GM12892 (cell line): ENCODE measurements around the gene PHKG2. TPM values are rescaled to one million over a fixed set of nuclear protein-coding genes. Genes with fewer than 3 reads are reported as not detected.
"Not testable (repeated sequence)": the region's sequence is repeated elsewhere in the genome, so short reads cannot be mapped to it uniquely, and the experiment has no call there.

Experiments
- DNase-seq: peaks from one replicate; pipeline ENCODE4 v3.0.0; 2011; ENCODE audit not compliant: insufficient read length
- FAIRE-seq: peaks from 2 replicates; lab custom pipeline; 2011; peaks lifted over from hg19 to GRCh38; lab: Jason Lieb, UNC
- POLR2A ChIP-seq: IDR thresholded peaks from 2 replicates; pipeline ENCODE4 v1.6.1; 2011; ENCODE audit warnings: low read depth, low read length, control low read depth
- POLR2AphosphoS5 ChIP-seq: IDR thresholded peaks from 2 replicates; pipeline ENCODE4 v1.6.1; 2011; ENCODE audit warnings: low read depth, low read length, control low read depth
- TAF1 ChIP-seq: IDR thresholded peaks from 2 replicates; pipeline ENCODE4 v1.6.1; 2011; ENCODE audit warnings: low read depth, mild to moderate bottlenecking, control low read depth, low read length, borderline replicate concordance
- polyA plus RNA-seq: library from polyadenylated mRNA; unstranded; fragments of >200 nt; gene quantifications from one replicate; pipeline ENCODE4 v1.2.1, GENCODE V29; 2012; ENCODE audit warnings: missing spikeins, inconsistent platforms; ENCODE audit not compliant: missing spikeins

PHKG2 gene, protein sequence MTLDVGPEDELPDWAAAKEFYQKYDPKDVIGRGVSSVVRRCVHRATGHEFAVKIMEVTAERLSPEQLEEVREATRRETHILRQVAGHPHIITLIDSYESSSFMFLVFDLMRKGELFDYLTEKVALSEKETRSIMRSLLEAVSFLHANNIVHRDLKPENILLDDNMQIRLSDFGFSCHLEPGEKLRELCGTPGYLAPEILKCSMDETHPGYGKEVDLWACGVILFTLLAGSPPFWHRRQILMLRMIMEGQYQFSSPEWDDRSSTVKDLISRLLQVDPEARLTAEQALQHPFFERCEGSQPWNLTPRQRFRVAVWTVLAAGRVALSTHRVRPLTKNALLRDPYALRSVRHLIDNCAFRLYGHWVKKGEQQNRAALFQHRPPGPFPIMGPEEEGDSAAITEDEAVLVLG
- 24.4 TPM for polyA plus RNA-seq

DNA sequence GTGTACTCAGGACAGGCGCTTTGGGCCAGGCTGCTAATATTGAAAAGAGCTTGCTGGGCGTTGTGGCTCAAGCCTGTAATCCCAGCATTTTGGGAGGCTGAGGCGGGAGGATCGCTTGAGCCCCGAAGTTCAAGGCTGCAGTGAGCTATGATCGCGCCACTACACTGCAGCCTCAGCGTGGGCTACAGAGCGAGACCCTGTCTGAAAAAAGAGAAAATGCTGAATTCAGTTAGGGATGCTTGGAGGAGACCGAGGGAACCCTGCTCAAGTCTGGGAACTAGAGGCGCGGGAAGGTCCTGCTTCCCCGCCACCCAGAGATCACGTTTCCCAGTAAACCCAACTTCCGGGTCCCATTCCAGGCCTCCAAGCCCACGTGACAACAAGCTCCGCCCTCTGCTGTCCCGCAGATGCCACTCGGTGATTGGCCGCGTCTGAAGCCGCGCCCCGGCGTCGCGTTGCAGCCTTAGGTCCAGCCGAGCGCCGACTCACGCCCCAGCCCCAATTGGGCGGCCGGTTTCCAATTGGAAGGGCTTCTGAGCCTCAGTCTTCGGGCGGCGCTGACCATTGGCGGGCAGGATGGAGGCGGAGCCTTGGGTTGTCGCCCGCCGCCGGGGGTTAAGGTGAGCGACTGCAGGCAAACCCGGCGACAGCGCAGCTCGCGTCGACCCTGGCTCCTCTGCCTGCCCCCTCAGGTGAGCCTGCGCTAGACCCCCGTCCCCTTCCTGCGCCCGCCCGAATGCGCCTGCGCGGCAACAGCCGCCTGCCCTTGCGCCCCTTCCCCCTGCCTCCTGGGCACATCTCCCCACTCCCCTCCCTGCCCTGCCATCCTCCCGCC lies at the start of gene PHKG2:
Gene PHKG2, plus strand, starts transcription at position 627 of the 835 bp plus-strand sequence. CDS start 396 bp downstream, outside the sequence.
- FAIRE-seq (peak; percentile 97), DNase-seq (peak; percentile 98)
- TF ChIP-seq TAF1 (peak; percentile 95), POLR2A (peak; percentile 89), POLR2AphosphoS5 (peak; percentile 89)

DNA sequence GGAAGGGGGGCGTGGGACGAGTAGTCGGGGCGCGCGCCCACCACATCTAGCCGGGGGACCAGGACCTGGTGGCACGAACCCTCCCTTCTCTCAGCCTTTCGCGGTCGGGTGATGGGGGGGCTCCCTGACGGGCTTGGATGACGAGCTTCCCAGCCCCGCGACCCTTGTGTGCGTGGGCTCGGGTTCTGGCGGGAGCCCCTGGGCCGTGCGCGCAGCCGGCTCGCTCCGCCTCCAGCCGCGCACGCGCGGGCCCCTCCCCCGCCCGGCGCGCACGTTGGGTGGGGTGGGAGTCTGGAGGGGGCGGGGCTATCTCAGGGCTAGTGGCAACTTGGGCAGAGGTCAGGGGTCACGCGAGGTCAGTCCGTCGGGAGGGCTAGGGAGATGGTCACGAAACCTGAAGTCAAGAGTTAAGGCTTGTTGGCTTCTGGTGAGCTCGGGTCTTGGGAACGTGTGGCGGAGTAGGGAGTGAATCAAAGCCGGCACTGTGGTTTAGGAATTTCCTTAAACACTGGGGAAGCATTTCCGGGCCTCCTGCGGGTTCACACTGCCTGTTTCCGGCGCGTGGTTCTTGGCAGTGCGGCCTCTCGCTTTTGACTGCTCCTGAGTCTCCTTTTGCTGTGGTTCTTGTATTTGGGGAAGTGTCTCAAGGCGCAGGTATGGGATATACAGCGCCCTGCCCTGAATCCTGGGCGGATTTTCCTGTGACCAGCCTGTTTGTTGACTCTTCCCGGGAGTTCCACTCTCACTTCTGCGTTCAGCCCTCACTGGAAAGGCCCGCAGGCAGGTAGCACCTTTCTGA lies 49.2 kb upstream of the PHKG2 start, which contains the start of gene SRCAP:
Gene SRCAP, plus strand, starts transcription at position 356 of the 799 bp plus-strand sequence. CDS start 1,654 bp downstream, outside the sequence.
- peak; percentile 76 for FAIRE-seq
- TF ChIP-seq POLR2AphosphoS5: peak; percentile 81
- peak; percentile 81 for TF ChIP-seq POLR2A
- TF ChIP-seq TAF1: 0 out of 2 replicates have a peak, but pooled peaks have one; percentile 25
- peak; percentile 86 for DNase-seq

DNA sequence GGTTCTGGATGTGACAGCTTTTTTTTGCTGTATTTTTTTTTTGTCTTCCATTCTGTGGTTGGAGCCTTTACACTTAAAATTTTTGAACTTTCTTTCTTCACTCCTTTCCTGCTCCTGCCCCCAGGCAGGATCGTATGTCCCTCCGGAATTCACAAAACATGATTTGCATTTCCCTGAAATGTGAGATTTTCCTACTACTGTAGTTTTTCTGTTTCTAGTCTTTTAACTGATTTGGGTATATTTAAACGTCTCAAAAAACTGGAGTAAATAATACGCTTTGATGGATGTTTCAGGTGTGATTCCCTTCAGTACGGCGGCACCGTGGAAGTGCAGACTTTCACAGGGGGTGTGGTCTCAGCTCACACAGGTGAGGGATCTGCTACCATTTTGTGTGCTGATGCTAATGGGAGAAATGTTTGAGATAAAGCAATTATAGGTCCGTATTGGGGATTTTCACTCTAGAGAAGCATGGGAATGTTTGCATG lies 48.6 kb upstream of the PHKG2 start:
- no peak for DNase-seq

DNA sequence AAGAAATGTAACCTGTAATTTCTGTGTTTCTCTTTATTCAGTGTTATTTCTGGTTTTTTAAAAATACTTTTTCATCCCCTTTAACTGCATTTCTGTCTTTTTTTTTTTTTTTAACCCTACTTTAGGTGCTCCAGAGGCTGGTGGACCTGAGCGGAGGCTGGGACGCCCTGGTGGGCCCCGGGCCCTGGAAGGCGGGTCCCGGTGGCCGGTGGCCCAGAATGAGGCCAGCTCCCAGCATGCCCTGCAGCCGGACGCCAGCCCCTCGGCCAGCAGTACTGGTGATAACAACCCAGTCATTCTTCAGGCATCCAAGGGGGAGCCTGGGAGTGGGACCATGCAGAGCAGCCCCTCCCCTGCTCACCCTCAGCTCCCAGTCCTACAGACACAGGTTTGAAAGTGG lies 47.7 kb upstream of the PHKG2 start:
- DNase-seq (no peak), FAIRE-seq (no peak)
- TF ChIP-seq POLR2A (no peak), TAF1 (no peak), POLR2AphosphoS5 (no peak)

More for the DNA sequence above, 48.6 kb upstream of the PHKG2 start:
- TF ChIP-seq TAF1: no peak
- TF ChIP-seq POLR2AphosphoS5: no peak
- TF ChIP-seq POLR2A: no peak
- no peak for FAIRE-seq

DNA sequence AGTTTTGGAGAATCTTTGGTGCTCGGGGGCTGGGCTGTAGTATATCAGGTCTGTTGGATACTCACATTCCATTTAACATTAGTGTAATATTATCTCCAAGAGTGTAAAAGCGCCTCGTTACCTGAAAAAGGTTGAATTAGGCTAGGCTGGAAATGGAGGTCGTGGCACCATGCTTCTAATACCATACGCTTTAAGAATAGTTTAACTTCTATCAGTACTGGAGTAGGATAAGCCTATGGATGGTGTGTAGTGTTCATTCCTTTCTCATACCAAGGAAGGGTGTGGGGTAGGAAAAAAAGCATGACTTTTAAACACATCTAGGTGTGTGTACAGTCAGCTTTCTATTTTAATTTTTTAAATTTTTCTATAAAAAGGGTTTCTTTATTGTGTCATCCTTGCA lies 47.3 kb upstream of the PHKG2 start:
- TF ChIP-seq TAF1 (no peak), POLR2A (no peak), POLR2AphosphoS5 (no peak)
- DNase-seq: no peak
- no peak for FAIRE-seq

DNA sequence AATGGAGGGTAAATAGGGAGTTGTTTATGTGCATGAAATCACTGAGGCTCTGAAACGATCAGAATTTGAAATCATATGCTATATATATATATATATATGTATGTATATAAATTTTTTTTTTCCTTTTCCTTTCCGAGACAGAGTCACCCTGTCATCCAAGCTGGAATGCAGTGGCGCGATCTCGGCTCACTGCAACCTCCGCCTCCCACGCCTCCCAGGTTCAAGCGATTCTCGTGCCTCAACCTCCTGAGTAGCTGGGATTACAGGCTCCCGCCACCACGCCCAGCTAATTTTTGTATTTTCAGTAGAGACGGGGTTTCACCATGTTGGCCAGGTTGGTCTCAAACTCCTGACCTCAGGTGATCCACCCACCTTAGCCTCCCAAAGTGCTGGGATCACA lies 45.2 kb upstream of the PHKG2 start:
- not testable (repeated sequence) for FAIRE-seq, DNase-seq

DNA sequence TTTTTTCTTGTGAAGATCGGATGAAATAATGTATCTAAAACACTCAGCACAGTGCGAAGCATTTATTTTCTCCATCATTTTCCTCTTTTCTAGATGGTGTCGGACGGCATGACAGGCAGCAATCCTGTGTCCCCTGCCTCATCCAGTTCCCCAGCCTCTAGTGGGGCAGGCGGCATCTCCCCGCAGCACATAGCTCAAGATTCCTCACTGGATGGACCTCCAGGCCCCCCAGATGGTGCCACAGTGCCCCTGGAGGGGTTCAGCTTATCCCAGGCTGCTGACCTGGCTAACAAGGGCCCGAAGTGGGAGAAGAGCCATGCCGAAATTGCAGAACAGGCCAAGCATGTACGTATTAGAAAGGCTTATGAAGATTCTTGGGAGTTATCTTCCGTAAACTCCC lies 44.3 kb upstream of the PHKG2 start:
- DNase-seq (no peak), FAIRE-seq (no peak)
- TF ChIP-seq POLR2A: no peak
- TF ChIP-seq TAF1: no peak
- TF ChIP-seq POLR2AphosphoS5: no peak

DNA sequence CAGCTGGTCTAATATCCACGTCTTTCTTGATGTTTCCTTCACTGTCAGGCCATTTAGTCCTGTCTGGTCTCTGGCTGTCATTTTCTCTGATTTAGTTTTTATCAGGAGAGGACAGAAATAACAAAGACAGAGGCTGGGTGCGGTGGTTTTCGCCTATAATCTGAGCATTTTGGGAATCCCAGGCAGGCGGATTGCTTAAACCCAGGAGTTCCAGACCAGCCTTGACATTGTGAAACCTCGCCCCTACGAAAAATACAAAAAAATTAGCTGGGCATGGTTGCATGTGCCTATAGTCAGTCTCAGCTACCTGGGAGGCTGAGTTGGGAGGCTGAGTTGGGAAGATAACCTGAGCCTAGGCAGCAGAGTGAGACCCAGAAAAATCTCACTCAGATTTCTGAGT lies 42.2 kb upstream of the PHKG2 start:
- FAIRE-seq (no peak), DNase-seq (no peak)
- TF ChIP-seq TAF1 (no peak), POLR2AphosphoS5 (no peak), POLR2A (no peak)

DNA sequence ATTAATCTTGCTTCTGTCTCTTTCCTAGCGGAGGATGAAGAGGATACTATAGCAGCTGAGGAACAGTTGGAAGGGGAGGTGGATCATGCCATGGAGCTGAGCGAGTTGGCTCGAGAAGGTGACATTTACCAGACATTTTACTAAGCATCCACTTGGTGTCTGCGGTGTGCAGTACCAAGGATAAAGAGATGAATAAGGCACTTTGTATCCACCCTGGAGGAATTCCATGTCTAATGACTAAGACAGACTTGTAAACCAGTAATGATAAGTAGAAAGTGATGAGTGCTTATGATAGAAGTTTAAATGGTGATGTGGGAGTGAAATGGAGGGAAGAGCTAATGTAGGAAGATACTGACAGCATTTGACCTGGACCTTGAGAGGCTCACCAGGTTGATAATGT lies 37.3 kb upstream of the PHKG2 start:
- no peak for FAIRE-seq
- no peak for TF ChIP-seq POLR2AphosphoS5
- no peak for TF ChIP-seq POLR2A
- TF ChIP-seq TAF1: no peak
- DNase-seq: no peak

DNA sequence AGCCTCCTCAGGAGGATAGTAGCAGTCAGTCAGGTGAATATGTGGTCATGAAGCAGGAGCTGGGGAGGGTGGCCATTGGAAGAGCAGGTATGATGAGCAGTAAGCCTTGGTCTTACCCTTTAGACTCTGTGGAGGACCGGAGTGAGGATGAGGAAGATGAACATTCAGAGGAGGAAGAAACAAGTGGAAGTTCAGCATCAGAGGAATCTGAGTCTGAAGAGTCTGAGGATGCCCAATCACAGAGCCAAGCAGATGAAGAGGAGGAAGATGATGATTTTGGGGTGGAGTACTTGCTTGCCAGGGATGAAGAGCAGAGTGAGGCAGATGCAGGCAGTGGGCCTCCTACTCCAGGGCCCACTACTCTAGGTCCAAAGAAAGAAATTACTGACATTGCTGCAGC lies 36.5 kb upstream of the PHKG2 start:
- FAIRE-seq: no peak
- TF ChIP-seq TAF1 (no peak), POLR2AphosphoS5 (no peak), POLR2A (no peak)
- no peak for DNase-seq

DNA sequence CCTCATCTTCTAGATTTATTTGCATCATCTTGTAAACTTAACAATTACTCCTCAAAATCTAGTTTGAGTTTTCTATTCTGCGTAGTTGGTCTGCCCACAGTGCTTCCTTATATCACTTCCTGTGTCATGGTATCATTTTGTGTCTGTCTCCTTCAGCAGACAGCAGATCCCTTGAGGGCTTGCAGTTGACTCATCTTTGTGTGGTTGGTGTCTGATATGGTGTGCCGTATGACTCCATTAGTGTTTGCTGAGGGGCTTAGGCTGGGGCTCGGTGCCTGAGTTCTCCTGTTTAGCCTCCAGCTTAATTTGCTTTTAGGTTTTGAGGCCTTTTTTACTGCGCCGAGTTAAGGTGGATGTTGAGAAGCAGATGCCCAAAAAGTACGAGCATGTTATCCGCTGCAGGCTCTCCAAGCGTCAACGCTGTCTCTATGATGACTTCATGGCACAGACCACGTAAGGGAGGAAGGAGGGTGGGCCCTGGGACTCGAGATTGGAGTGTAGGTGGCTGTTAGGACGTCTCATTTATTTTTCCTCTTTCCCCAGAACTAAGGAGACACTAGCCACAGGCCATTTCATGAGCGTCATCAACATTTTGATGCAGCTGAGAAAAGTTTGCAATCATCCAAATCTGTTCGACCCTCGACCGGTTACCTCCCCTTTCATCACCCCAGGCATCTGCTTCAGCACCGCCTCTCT lies 32.3 kb upstream of the PHKG2 start:
- no peak for TF ChIP-seq POLR2AphosphoS5
- no peak; the same call in 1 of the 2 replicates for TF ChIP-seq POLR2A
- no peak for TF ChIP-seq TAF1
- DNase-seq (peak; percentile 31), FAIRE-seq (no peak)
